H1 (cell line): Measurements from ENCODE around the gene KLHL10. TPM values are rescaled to one million over a fixed set of nuclear protein-coding genes. Genes with fewer than 3 reads are reported as not detected.
"Not testable (repeated sequence)": the region's sequence is repeated elsewhere in the genome, so short reads cannot be mapped to it uniquely, and the experiment has no call there.

Experiments used
- CTCF ChIA-PET: fragments of 300-600 bp; sonication (Branson Sonifier 250); formaldehyde crosslinking; loops from one replicate; lab custom pipeline; 2021; ENCODE audit not compliant: partially characterized antibody; lab: Charles Lee
- POLR2A ChIA-PET: fragments of 300-600 bp; sonication (Branson Sonifier 250); formaldehyde crosslinking; loops from one replicate; lab custom pipeline; 2021; ENCODE audit warnings: inconsistent platforms; ENCODE audit not compliant: partially characterized antibody; lab: Charles Lee
- DNase-seq, 2 experiments: peaks; one replicate each; pipeline versions ENCODE4 v3.0.0 to v3.0.0-alpha.2; 2010 to 2022; ENCODE audit warnings: low spot score in 2 of 2, low read depth in 1 of 2, mixed read lengths in 1 of 2
- FAIRE-seq: peaks from 2 replicates; lab custom pipeline; 2011; peaks lifted over from hg19 to GRCh38; lab: Jason Lieb, UNC
- H2AFZ ChIP-seq: 2 replicates; pipeline ENCODE4 v1.8.1; 2012; ENCODE audit warnings: low read length, inconsistent platforms
- H2AK5ac ChIP-seq: 2 replicates; pipeline ENCODE4 v1.6.1; 2013; ENCODE audit warnings: low read depth, low read length
- H2BK120ac ChIP-seq: replicated peaks from 2 replicates; pipeline ENCODE3; 2013; ENCODE audit warnings: low read depth, low read length, inconsistent platforms
- H2BK12ac ChIP-seq: 2 replicates; pipeline ENCODE4 v1.6.1; 2013; ENCODE audit warnings: low read depth, low read length
- H2BK15ac ChIP-seq: 2 replicates; pipeline ENCODE4 v1.6.1; 2013; ENCODE audit warnings: low read length
- H2BK20ac ChIP-seq: 2 replicates; pipeline ENCODE4 v1.6.1; 2013; ENCODE audit warnings: low read length
- H2BK5ac ChIP-seq: 2 replicates; pipeline ENCODE4 v1.6.1; 2013; ENCODE audit warnings: low read depth, low read length
- H3K14ac ChIP-seq: 2 replicates; pipeline ENCODE4 v1.6.1; 2013; ENCODE audit warnings: inconsistent platforms; ENCODE audit not compliant: insufficient read length
- H3K18ac ChIP-seq: 2 replicates; pipeline ENCODE4 v1.6.1; 2013; ENCODE audit warnings: low read length; ENCODE audit errors: extremely low read depth
- H3K23ac ChIP-seq: 2 replicates; pipeline ENCODE4 v1.6.1; 2013; ENCODE audit warnings: inconsistent platforms; ENCODE audit not compliant: insufficient read length
- H3K23me2 ChIP-seq: 2 replicates; pipeline ENCODE4 v1.6.1; 2013; ENCODE audit warnings: low read depth, low read length
- H3K27ac ChIP-seq: 2 replicates; pipeline ENCODE4 v1.6.1; 2011; ENCODE audit warnings: low read depth, low read length, inconsistent platforms
- H3K27me3 ChIP-seq, 4 experiments: replicated peaks in 1 of 4; 1 replicate in 1 of 4; 2 replicates in 3 of 4; pipeline versions ENCODE4 v1.6.1 to v1.8.1; 2011 to 2013; ENCODE audit warnings: low read length in 3 of 4, mild to moderate bottlenecking in 3 of 4, inconsistent platforms in 2 of 4, mixed read lengths in 2 of 4, moderate library complexity in 1 of 4; ENCODE audit not compliant: control insufficient read depth in 3 of 4, insufficient read depth in 3 of 4; ENCODE audit errors: extremely low read depth in 1 of 4
- H3K36me3 ChIP-seq, 4 experiments: 2 replicates each; pipeline versions ENCODE4 v1.6.1 to v1.8.1; 2011 to 2013; ENCODE audit warnings: mild to moderate bottlenecking in 4 of 4, low read length in 3 of 4, moderate library complexity in 2 of 4, control low read depth in 1 of 4, inconsistent platforms in 1 of 4; ENCODE audit not compliant: insufficient read depth in 4 of 4, control insufficient read depth in 2 of 4
- H3K4ac ChIP-seq: replicated peaks from 2 replicates; pipeline ENCODE3; 2013; ENCODE audit warnings: low read length, low read depth, mixed read lengths, inconsistent platforms; ENCODE audit not compliant: insufficient read length
- H3K4me1 ChIP-seq, 4 experiments: replicated peaks in 1 of 4; 1 replicate in 1 of 4; 2 replicates in 3 of 4; pipeline versions ENCODE4 v1.6.1 to v1.8.1; 2011 to 2013; ENCODE audit warnings: low read length in 3 of 4, inconsistent platforms in 2 of 4, mixed read lengths in 1 of 4; ENCODE audit not compliant: insufficient read depth in 4 of 4, control insufficient read depth in 3 of 4
- H3K4me2 ChIP-seq, 2 experiments: 2 replicates each; pipeline versions ENCODE4 v1.6.1 to v1.8.1; 2011 to 2013; ENCODE audit warnings: low read depth in 2 of 2, low read length in 2 of 2, control low read depth in 1 of 2, inconsistent platforms in 1 of 2, mild to moderate bottlenecking in 1 of 2; ENCODE audit not compliant: insufficient read depth in 1 of 2
- H3K4me3 ChIP-seq, 4 experiments: fragments of 200-600, 300-600 bp in 1 of 4; sonication (generic), shearing (Covaris generic), sonication (Bioruptor Twin) in 1 of 4; 2 replicates each; pipeline versions ENCODE4 v1.5.1 to v1.8.1; 2011 to 2016; ENCODE audit warnings: low read length in 4 of 4, low read depth in 3 of 4, control low read depth in 2 of 4, inconsistent platforms in 2 of 4, mild to moderate bottlenecking in 2 of 4, mixed read lengths in 1 of 4, moderate library complexity in 1 of 4; ENCODE audit not compliant: insufficient read depth in 2 of 4; ENCODE audit errors: extremely low read depth in 1 of 4
- H3K56ac ChIP-seq: replicated peaks from 2 replicates; pipeline ENCODE3; 2013; ENCODE audit warnings: low read depth, mild to moderate bottlenecking, mixed read lengths, low read length, inconsistent platforms; ENCODE audit not compliant: insufficient read length
- H3K79me1 ChIP-seq: 2 replicates; pipeline ENCODE4 v1.6.1; 2013; ENCODE audit warnings: low read depth, low read length, control low read depth
- H3K79me2 ChIP-seq, 2 experiments: 2 replicates each; pipeline versions ENCODE4 v1.6.1 to v1.8.1; 2012 to 2013; ENCODE audit warnings: low read length in 2 of 2, mild to moderate bottlenecking in 2 of 2, inconsistent platforms in 1 of 2; ENCODE audit not compliant: insufficient read depth in 2 of 2, control insufficient read depth in 1 of 2
- H3K9ac ChIP-seq, 4 experiments: replicated peaks in 1 of 4; 1 replicate in 1 of 4; 2 replicates in 3 of 4; pipeline versions ENCODE4 v1.6.1 to v1.8.1; 2011 to 2013; ENCODE audit warnings: low read depth in 3 of 4, low read length in 3 of 4, control low read depth in 2 of 4, mild to moderate bottlenecking in 2 of 4, moderate library complexity in 2 of 4, inconsistent platforms in 1 of 4; ENCODE audit errors: extremely low read depth in 1 of 4
- H3K9me3 ChIP-seq, 2 experiments: 2 replicates each; pipeline versions ENCODE4 v1.6.1 to v1.8.1; 2012 to 2013; ENCODE audit warnings: mild to moderate bottlenecking in 2 of 2, moderate library complexity in 2 of 2, control low read depth in 1 of 2, inconsistent platforms in 1 of 2, low read depth in 1 of 2, low read length in 1 of 2, mixed read lengths in 1 of 2; ENCODE audit not compliant: insufficient read depth in 2 of 2
- H4K20me1 ChIP-seq, 2 experiments: replicated peaks in 1 of 2; 2 replicates each; pipeline versions ENCODE3 to v1.8.1; 2011 to 2013; ENCODE audit warnings: inconsistent platforms in 2 of 2, low read length in 2 of 2, mild to moderate bottlenecking in 1 of 2; ENCODE audit not compliant: insufficient read depth in 2 of 2, control insufficient read depth in 1 of 2
- H4K5ac ChIP-seq: 2 replicates; pipeline ENCODE4 v1.6.1; 2013; ENCODE audit warnings: low read length, low read depth, mixed read lengths, inconsistent platforms; ENCODE audit not compliant: insufficient read length
- H4K8ac ChIP-seq: 2 replicates; pipeline ENCODE4 v1.8.0; 2013; ENCODE audit warnings: mild to moderate bottlenecking, moderate library complexity, low read length, inconsistent platforms; ENCODE audit not compliant: insufficient read depth; ENCODE audit errors: extremely low read depth
- H4K91ac ChIP-seq: replicated peaks from 2 replicates; pipeline ENCODE3; 2013; ENCODE audit warnings: low read length, mixed read lengths, inconsistent platforms; ENCODE audit not compliant: insufficient read length
- ATF2 ChIP-seq: IDR thresholded peaks from 2 replicates; pipeline ENCODE4 v1.6.1; 2012; ENCODE audit warnings: low read length, inconsistent platforms
- ZNF274 ChIP-seq: IDR thresholded peaks from 2 replicates; pipeline ENCODE4 v1.7.0; 2012; ENCODE audit warnings: low read length, borderline replicate concordance; ENCODE audit errors: extremely low read depth
- WGBS, 2 experiments: shearing (Covaris generic) in 1 of 2; methylation state at CpG; one replicate each; pipeline versions ENCODE4 v1.1.6 to v1.1.7; 2013 to 2015; ENCODE audit warnings: low lambda C conversion rate in 2 of 2, mixed read lengths in 2 of 2, inconsistent platforms in 1 of 2, low coverage in 1 of 2, missing lambda C conversion rate in 1 of 2; ENCODE audit not compliant: insufficient replicate concordance in 2 of 2, insufficient coverage in 1 of 2, insufficient read length in 1 of 2; ENCODE audit errors: extremely low coverage in 1 of 2, missing lambda C conversion rate in 1 of 2; 5-methylcytosine and 5-hydroxymethylcytosine counted together
- polyA plus RNA-seq, 7 experiments: library from polyadenylated mRNA; depleted of rRNA in 3 of 7; stranded (reverse) in 5 of 7; unstranded in 2 of 7; fragments of >200 nt in 5 of 7; fragments of 200-250 nt in 2 of 7; gene quantifications; 1 replicate in 5 of 7; 2 replicates in 1 of 7; 4 replicates in 1 of 7; pipeline versions ENCODE4 v1.2.1 to v1.2.3, GENCODE V29; 2011 to 2013; ENCODE audit warnings: missing spikeins in 2 of 7, mixed read lengths in 2 of 7
- total RNA-seq: library from RNA; stranded (reverse); fragmentation: NEBNext Ultra II Directional; extraction: Animal tissue kit (Norgen Biotek cat#: 25700); gene quantifications from 2 replicates; pipeline ENCODE4 v1.2.1, GENCODE V29; 2021

KLHL10 gene
- total and polyA plus RNA-seq, 2 of the 8 experiments (the other 6 are each of a cell fraction or from before 2014, with no cell fraction given): 0.19 to 0.26 TPM

- no peak for TF ChIP-seq ATF2
- no peak for TF ChIP-seq ZNF274
Observed at GRCh38 chr17:41849251-41849990, 11.8 kb downstream of the KLHL10 start (continued).

GRCh38 chr17:41851382-41851781 lies 13.8 kb downstream of the KLHL10 start:
- CTCF ChIA-PET: interaction anchor here (2.4 kb wide), 1 partner anchor 50 kb away, joined by 6 read pairs; no protein-coding TSS in a partner anchor
- WGBS, 2 experiments: 94% methylated on average over 14 of the region's 14 CpGs; no CpG with 5 or more reads in 1 of the 2 experiments
- not testable (repeated sequence) for H4K20me1 ChIP-seq, H3K4me3 ChIP-seq, H4K91ac ChIP-seq, H3K23ac ChIP-seq, H3K27me3 ChIP-seq, H2BK20ac ChIP-seq, H3K23me2 ChIP-seq, H3K27ac ChIP-seq, H2AFZ ChIP-seq, H4K8ac ChIP-seq, H3K9me3 ChIP-seq, H3K4me1 ChIP-seq, H3K9ac ChIP-seq, H2BK15ac ChIP-seq, H2BK5ac ChIP-seq, H3K56ac ChIP-seq, DNase-seq, H3K4ac ChIP-seq, H2AK5ac ChIP-seq, H3K18ac ChIP-seq, FAIRE-seq, H3K4me2 ChIP-seq, H3K79me1 ChIP-seq, H2BK12ac ChIP-seq, H2BK120ac ChIP-seq, H4K5ac ChIP-seq, H3K14ac ChIP-seq
- Histone ChIP-seq H3K36me3 (peaks cover 8 to 22% (median 13%) of the 10 kb centered on the region in 4 experiments), H3K79me2 (peaks cover 0 to 52% of the 10 kb centered on the region in 2 experiments; a peak in 2 of 4 replicates)
- POLR2A ChIA-PET: interaction anchor here (1.0 to 1.3 kb wide), 4 partner anchors 9 to 117 kb away, joined by 3 to 4 read pairs (median 3); partner anchors contain the start of gene HAP1
